ENCODE measurements around the gene CARTPT. TPM values are rescaled to one million over a fixed set of nuclear protein-coding genes. Genes with fewer than 3 reads are reported as not detected.

Gene CARTPT
- total RNA-seq, 1 experiment from 2014 or later = not detected

- peaks cover 5% of the 10 kb centered on the region for H3K4me1 Mint-ChIP-seq
- TF ChIP-seq NFATC4 (CRISPR knock-in tag; IDR thresholded peaks at IDR 0.05) (no peak), ESRRA (CRISPR knock-in tag; IDR thresholded peaks at IDR 0.05; ENCODE audit: borderline replicate concordance) (no peak), ZNF396 (CRISPR knock-in tag; IDR thresholded peaks at IDR 0.05; ENCODE audit: borderline replicate concordance) (no peak), NFE2L1 (CRISPR knock-in tag; IDR thresholded peaks at IDR 0.05) (no peak), PRRX2 (CRISPR knock-in tag; IDR thresholded peaks at IDR 0.05) (no peak), ZNF281 (CRISPR knock-in tag; IDR thresholded peaks at IDR 0.05) (no peak), SP1 (CRISPR knock-in tag; conservative IDR thresholded peaks at IDR 0.05) (no peak), ZNF423 (CRISPR knock-in tag; IDR thresholded peaks at IDR 0.05) (no peak), KAT7 (CRISPR knock-in tag; IDR thresholded peaks at IDR 0.05; ENCODE audit: borderline replicate concordance) (no peak), PREB (CRISPR knock-in tag; IDR thresholded peaks at IDR 0.05; ENCODE audit: borderline replicate concordance) (no peak), ATF2 (CRISPR knock-in tag; IDR thresholded peaks at IDR 0.05; ENCODE audit: borderline replicate concordance, low read depth) (no peak), CBFB (CRISPR knock-in tag; IDR thresholded peaks at IDR 0.05; ENCODE audit: low read depth) (no peak), JUN (CRISPR knock-in tag; IDR thresholded peaks at IDR 0.05) (no peak)
- TF ChIP-seq, protein P1, sequence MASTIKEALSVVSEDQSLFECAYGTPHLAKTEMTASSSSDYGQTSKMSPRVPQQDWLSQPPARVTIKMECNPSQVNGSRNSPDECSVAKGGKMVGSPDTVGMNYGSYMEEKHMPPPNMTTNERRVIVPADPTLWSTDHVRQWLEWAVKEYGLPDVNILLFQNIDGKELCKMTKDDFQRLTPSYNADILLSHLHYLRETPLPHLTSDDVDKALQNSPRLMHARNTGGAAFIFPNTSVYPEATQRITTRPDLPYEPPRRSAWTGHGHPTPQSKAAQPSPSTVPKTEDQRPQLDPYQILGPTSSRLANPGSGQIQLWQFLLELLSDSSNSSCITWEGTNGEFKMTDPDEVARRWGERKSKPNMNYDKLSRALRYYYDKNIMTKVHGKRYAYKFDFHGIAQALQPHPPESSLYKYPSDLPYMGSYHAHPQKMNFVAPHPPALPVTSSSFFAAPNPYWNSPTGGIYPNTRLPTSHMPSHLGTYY (CRISPR knock-in tag; IDR thresholded peaks at IDR 0.05) = no peak
- TF ChIP-seq, protein P2, sequence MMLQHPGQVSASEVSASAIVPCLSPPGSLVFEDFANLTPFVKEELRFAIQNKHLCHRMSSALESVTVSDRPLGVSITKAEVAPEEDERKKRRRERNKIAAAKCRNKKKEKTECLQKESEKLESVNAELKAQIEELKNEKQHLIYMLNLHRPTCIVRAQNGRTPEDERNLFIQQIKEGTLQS (CRISPR knock-in tag; conservative IDR thresholded peaks at IDR 0.05) = no peak
- TF ChIP-seq, protein P3, sequence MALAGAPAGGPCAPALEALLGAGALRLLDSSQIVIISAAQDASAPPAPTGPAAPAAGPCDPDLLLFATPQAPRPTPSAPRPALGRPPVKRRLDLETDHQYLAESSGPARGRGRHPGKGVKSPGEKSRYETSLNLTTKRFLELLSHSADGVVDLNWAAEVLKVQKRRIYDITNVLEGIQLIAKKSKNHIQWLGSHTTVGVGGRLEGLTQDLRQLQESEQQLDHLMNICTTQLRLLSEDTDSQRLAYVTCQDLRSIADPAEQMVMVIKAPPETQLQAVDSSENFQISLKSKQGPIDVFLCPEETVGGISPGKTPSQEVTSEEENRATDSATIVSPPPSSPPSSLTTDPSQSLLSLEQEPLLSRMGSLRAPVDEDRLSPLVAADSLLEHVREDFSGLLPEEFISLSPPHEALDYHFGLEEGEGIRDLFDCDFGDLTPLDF (CRISPR knock-in tag; IDR thresholded peaks at IDR 0.05) = no peak
- TF ChIP-seq, protein P4, sequence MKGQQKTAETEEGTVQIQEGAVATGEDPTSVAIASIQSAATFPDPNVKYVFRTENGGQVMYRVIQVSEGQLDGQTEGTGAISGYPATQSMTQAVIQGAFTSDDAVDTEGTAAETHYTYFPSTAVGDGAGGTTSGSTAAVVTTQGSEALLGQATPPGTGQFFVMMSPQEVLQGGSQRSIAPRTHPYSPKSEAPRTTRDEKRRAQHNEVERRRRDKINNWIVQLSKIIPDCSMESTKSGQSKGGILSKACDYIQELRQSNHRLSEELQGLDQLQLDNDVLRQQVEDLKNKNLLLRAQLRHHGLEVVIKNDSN (CRISPR knock-in tag; IDR thresholded peaks at IDR 0.05) = no peak
- ChIA-PET POLR2A (no interaction called here), CTCF (no interaction called here)
- H3K27me3 Mint-ChIP-seq (ENCODE audit: low read depth) = no peaks in the 10 kb centered on the region
- H3K27ac Mint-ChIP-seq = no peak overlapping the region
- H3K9me3 Mint-ChIP-seq = peaks cover 14% of the 10 kb centered on the region
- no peak overlapping the region for H3K4me3 Mint-ChIP-seq
- DNase-seq (ENCODE audit: low spot score) (no peak), ATAC-seq (no peak)
- no peaks in the 10 kb centered on the region for H3K36me3 Mint-ChIP-seq
These were observed 19.7 kb downstream of the CARTPT start for GRCh38 chr5:71738662-71739361.

All from WTC11 (cell line).